ENCODE data around the gene TSHR. TPM values are rescaled to one million over a fixed set of nuclear protein-coding genes. Genes with fewer than 3 reads are reported as not detected.

Gene TSHR
- total RNA-seq, 1 experiment from 2014 or later = not detected

- TF ChIP-seq, protein P1, sequence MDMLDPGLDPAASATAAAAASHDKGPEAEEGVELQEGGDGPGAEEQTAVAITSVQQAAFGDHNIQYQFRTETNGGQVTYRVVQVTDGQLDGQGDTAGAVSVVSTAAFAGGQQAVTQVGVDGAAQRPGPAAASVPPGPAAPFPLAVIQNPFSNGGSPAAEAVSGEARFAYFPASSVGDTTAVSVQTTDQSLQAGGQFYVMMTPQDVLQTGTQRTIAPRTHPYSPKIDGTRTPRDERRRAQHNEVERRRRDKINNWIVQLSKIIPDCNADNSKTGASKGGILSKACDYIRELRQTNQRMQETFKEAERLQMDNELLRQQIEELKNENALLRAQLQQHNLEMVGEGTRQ (CRISPR knock-in tag; IDR thresholded peaks at IDR 0.05) = no peak
- no peak for TF ChIP-seq MYBL2 (CRISPR knock-in tag; IDR thresholded peaks at IDR 0.05)
- TF ChIP-seq, protein P2, sequence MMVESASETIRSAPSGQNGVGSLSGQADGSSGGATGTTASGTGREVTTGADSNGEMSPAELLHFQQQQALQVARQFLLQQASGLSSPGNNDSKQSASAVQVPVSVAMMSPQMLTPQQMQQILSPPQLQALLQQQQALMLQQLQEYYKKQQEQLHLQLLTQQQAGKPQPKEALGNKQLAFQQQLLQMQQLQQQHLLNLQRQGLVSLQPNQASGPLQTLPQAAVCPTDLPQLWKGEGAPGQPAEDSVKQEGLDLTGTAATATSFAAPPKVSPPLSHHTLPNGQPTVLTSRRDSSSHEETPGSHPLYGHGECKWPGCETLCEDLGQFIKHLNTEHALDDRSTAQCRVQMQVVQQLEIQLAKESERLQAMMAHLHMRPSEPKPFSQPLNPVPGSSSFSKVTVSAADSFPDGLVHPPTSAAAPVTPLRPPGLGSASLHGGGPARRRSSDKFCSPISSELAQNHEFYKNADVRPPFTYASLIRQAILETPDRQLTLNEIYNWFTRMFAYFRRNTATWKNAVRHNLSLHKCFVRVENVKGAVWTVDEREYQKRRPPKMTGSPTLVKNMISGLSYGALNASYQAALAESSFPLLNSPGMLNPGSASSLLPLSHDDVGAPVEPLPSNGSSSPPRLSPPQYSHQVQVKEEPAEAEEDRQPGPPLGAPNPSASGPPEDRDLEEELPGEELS (CRISPR knock-in tag; IDR thresholded peaks at IDR 0.05) = no peak
- TF ChIP-seq, protein P3, sequence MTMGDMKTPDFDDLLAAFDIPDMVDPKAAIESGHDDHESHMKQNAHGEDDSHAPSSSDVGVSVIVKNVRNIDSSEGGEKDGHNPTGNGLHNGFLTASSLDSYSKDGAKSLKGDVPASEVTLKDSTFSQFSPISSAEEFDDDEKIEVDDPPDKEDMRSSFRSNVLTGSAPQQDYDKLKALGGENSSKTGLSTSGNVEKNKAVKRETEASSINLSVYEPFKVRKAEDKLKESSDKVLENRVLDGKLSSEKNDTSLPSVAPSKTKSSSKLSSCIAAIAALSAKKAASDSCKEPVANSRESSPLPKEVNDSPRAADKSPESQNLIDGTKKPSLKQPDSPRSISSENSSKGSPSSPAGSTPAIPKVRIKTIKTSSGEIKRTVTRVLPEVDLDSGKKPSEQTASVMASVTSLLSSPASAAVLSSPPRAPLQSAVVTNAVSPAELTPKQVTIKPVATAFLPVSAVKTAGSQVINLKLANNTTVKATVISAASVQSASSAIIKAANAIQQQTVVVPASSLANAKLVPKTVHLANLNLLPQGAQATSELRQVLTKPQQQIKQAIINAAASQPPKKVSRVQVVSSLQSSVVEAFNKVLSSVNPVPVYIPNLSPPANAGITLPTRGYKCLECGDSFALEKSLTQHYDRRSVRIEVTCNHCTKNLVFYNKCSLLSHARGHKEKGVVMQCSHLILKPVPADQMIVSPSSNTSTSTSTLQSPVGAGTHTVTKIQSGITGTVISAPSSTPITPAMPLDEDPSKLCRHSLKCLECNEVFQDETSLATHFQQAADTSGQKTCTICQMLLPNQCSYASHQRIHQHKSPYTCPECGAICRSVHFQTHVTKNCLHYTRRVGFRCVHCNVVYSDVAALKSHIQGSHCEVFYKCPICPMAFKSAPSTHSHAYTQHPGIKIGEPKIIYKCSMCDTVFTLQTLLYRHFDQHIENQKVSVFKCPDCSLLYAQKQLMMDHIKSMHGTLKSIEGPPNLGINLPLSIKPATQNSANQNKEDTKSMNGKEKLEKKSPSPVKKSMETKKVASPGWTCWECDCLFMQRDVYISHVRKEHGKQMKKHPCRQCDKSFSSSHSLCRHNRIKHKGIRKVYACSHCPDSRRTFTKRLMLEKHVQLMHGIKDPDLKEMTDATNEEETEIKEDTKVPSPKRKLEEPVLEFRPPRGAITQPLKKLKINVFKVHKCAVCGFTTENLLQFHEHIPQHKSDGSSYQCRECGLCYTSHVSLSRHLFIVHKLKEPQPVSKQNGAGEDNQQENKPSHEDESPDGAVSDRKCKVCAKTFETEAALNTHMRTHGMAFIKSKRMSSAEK (CRISPR knock-in tag; IDR thresholded peaks at IDR 0.05; ENCODE audit: borderline replicate concordance) = no peak
- TF ChIP-seq ATF1 (CRISPR knock-in tag; IDR thresholded peaks at IDR 0.05) = no peak
- no peak for TF ChIP-seq ZNF317 (CRISPR knock-in tag; IDR thresholded peaks at IDR 0.05; ENCODE audit: borderline replicate concordance, low read depth)
Observed at GRCh38 chr14:81031488-81031887, 76.1 kb downstream of the TSHR start (continued).

GRCh38 chr14:81033698-81034240, 78.3 kb downstream of the TSHR start:
- peaks cover 28% of the 10 kb centered on the region for H3K9me3 Mint-ChIP-seq
- H3K4me1 Mint-ChIP-seq = no peaks in the 10 kb centered on the region
- H3K36me3 Mint-ChIP-seq = 0 out of 2 replicates have a peak, but pooled peaks cover 4% of the 10 kb centered on the region
- no peaks in the 10 kb centered on the region for H3K27me3 Mint-ChIP-seq (ENCODE audit: low read depth)
- POLR2A ChIA-PET = no interaction called here
- DNase-seq (ENCODE audit: low spot score) (no peak), ATAC-seq (no peak)
- CTCF ChIA-PET = interaction anchor here (1.1 to 1.3 kb wide), 2 partner anchors 46 to 130 kb away, joined by 3 to 4 read pairs; no protein-coding TSS in a partner anchor
- no peak overlapping the region for H3K4me3 Mint-ChIP-seq
- TF ChIP-seq ZNF263 (CRISPR knock-in tag; IDR thresholded peaks at IDR 0.05; ENCODE audit: low read depth) (no peak), NR3C1 (CRISPR knock-in tag; conservative IDR thresholded peaks at IDR 0.05; ENCODE audit: low read depth) (no peak), JAZF1 (CRISPR knock-in tag; IDR thresholded peaks at IDR 0.05) (no peak)
- no peak overlapping the region for H3K27ac Mint-ChIP-seq

- ChIA-PET CTCF (no interaction called here), POLR2A (no interaction called here)
- H3K27ac Mint-ChIP-seq = no peak overlapping the region
- H3K4me1 Mint-ChIP-seq = no peaks in the 10 kb centered on the region
- no peaks in the 10 kb centered on the region for H3K27me3 Mint-ChIP-seq (ENCODE audit: low read depth)
- H3K36me3 Mint-ChIP-seq = peaks cover 2% of the 10 kb centered on the region; the same call in 1 of the 2 replicates
- H3K4me3 Mint-ChIP-seq = no peak overlapping the region
- H3K9me3 Mint-ChIP-seq = peaks cover 39% of the 10 kb centered on the region
- DNase-seq (ENCODE audit: low spot score) (no peak), ATAC-seq (no peak)
- TF ChIP-seq, protein P4, sequence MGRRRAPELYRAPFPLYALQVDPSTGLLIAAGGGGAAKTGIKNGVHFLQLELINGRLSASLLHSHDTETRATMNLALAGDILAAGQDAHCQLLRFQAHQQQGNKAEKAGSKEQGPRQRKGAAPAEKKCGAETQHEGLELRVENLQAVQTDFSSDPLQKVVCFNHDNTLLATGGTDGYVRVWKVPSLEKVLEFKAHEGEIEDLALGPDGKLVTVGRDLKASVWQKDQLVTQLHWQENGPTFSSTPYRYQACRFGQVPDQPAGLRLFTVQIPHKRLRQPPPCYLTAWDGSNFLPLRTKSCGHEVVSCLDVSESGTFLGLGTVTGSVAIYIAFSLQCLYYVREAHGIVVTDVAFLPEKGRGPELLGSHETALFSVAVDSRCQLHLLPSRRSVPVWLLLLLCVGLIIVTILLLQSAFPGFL (CRISPR knock-in tag; IDR thresholded peaks at IDR 0.05; ENCODE audit: borderline replicate concordance) = no peak
- TF ChIP-seq KAT7 (CRISPR knock-in tag; IDR thresholded peaks at IDR 0.05; ENCODE audit: borderline replicate concordance) (no peak), ARID4B (CRISPR knock-in tag; IDR thresholded peaks at IDR 0.05; ENCODE audit: borderline replicate concordance) (no peak)
- TF ChIP-seq, protein P2 (CRISPR knock-in tag; IDR thresholded peaks at IDR 0.05) = no peak
Observed at GRCh38 chr14:81042438-81042837, 87.0 kb downstream of the TSHR start.
